H1 (cell line): ENCODE measurements around the gene AMIGO2. TPM values are rescaled to one million over a fixed set of nuclear protein-coding genes. Genes with fewer than 3 reads are reported as not detected.

ENCODE experiments used
- CTCF ChIA-PET: fragments of 300-600 bp; sonication (Branson Sonifier 250); formaldehyde crosslinking; loops from one replicate; lab custom pipeline; 2021; ENCODE audit not compliant: partially characterized antibody; lab: Charles Lee
- POLR2A ChIA-PET: fragments of 300-600 bp; sonication (Branson Sonifier 250); formaldehyde crosslinking; loops from one replicate; lab custom pipeline; 2021; ENCODE audit warnings: inconsistent platforms; ENCODE audit not compliant: partially characterized antibody; lab: Charles Lee
- DNase-seq, 2 experiments: peaks; one replicate each; pipeline versions ENCODE4 v3.0.0 to v3.0.0-alpha.2; 2010 to 2022; ENCODE audit warnings: low spot score in 2 of 2, low read depth in 1 of 2, mixed read lengths in 1 of 2
- FAIRE-seq: peaks from 2 replicates; lab custom pipeline; 2011; peaks lifted over from hg19 to GRCh38; lab: Jason Lieb, UNC
- H2AFZ ChIP-seq: 2 replicates; pipeline ENCODE4 v1.8.1; 2012; ENCODE audit warnings: low read length, inconsistent platforms
- H2AK5ac ChIP-seq: 2 replicates; pipeline ENCODE4 v1.6.1; 2013; ENCODE audit warnings: low read depth, low read length
- H2BK120ac ChIP-seq: replicated peaks from 2 replicates; pipeline ENCODE3; 2013; ENCODE audit warnings: low read depth, low read length, inconsistent platforms
- H2BK12ac ChIP-seq: 2 replicates; pipeline ENCODE4 v1.6.1; 2013; ENCODE audit warnings: low read depth, low read length
- H2BK15ac ChIP-seq: 2 replicates; pipeline ENCODE4 v1.6.1; 2013; ENCODE audit warnings: low read length
- H2BK20ac ChIP-seq: 2 replicates; pipeline ENCODE4 v1.6.1; 2013; ENCODE audit warnings: low read length
- H2BK5ac ChIP-seq: 2 replicates; pipeline ENCODE4 v1.6.1; 2013; ENCODE audit warnings: low read depth, low read length
- H3K14ac ChIP-seq: 2 replicates; pipeline ENCODE4 v1.6.1; 2013; ENCODE audit warnings: inconsistent platforms; ENCODE audit not compliant: insufficient read length
- H3K18ac ChIP-seq: 2 replicates; pipeline ENCODE4 v1.6.1; 2013; ENCODE audit warnings: low read length; ENCODE audit errors: extremely low read depth
- H3K23ac ChIP-seq: 2 replicates; pipeline ENCODE4 v1.6.1; 2013; ENCODE audit warnings: inconsistent platforms; ENCODE audit not compliant: insufficient read length
- H3K23me2 ChIP-seq: 2 replicates; pipeline ENCODE4 v1.6.1; 2013; ENCODE audit warnings: low read depth, low read length
- H3K27ac ChIP-seq: 2 replicates; pipeline ENCODE4 v1.6.1; 2011; ENCODE audit warnings: low read depth, low read length, inconsistent platforms
- H3K27me3 ChIP-seq, 4 experiments: replicated peaks in 1 of 4; 1 replicate in 1 of 4; 2 replicates in 3 of 4; pipeline versions ENCODE4 v1.6.1 to v1.8.1; 2011 to 2013; ENCODE audit warnings: low read length in 3 of 4, mild to moderate bottlenecking in 3 of 4, inconsistent platforms in 2 of 4, mixed read lengths in 2 of 4, moderate library complexity in 1 of 4; ENCODE audit not compliant: control insufficient read depth in 3 of 4, insufficient read depth in 3 of 4; ENCODE audit errors: extremely low read depth in 1 of 4
- H3K36me3 ChIP-seq, 4 experiments: 2 replicates each; pipeline versions ENCODE4 v1.6.1 to v1.8.1; 2011 to 2013; ENCODE audit warnings: mild to moderate bottlenecking in 4 of 4, low read length in 3 of 4, moderate library complexity in 2 of 4, control low read depth in 1 of 4, inconsistent platforms in 1 of 4; ENCODE audit not compliant: insufficient read depth in 4 of 4, control insufficient read depth in 2 of 4
- H3K4ac ChIP-seq: replicated peaks from 2 replicates; pipeline ENCODE3; 2013; ENCODE audit warnings: low read length, low read depth, mixed read lengths, inconsistent platforms; ENCODE audit not compliant: insufficient read length
- H3K4me1 ChIP-seq, 4 experiments: replicated peaks in 1 of 4; 1 replicate in 1 of 4; 2 replicates in 3 of 4; pipeline versions ENCODE4 v1.6.1 to v1.8.1; 2011 to 2013; ENCODE audit warnings: low read length in 3 of 4, inconsistent platforms in 2 of 4, mixed read lengths in 1 of 4; ENCODE audit not compliant: insufficient read depth in 4 of 4, control insufficient read depth in 3 of 4
- H3K4me2 ChIP-seq, 2 experiments: 2 replicates each; pipeline versions ENCODE4 v1.6.1 to v1.8.1; 2011 to 2013; ENCODE audit warnings: low read depth in 2 of 2, low read length in 2 of 2, control low read depth in 1 of 2, inconsistent platforms in 1 of 2, mild to moderate bottlenecking in 1 of 2; ENCODE audit not compliant: insufficient read depth in 1 of 2
- H3K4me3 ChIP-seq, 4 experiments: fragments of 200-600, 300-600 bp in 1 of 4; sonication (generic), shearing (Covaris generic), sonication (Bioruptor Twin) in 1 of 4; 2 replicates each; pipeline versions ENCODE4 v1.5.1 to v1.8.1; 2011 to 2016; ENCODE audit warnings: low read length in 4 of 4, low read depth in 3 of 4, control low read depth in 2 of 4, inconsistent platforms in 2 of 4, mild to moderate bottlenecking in 2 of 4, mixed read lengths in 1 of 4, moderate library complexity in 1 of 4; ENCODE audit not compliant: insufficient read depth in 2 of 4; ENCODE audit errors: extremely low read depth in 1 of 4
- H3K56ac ChIP-seq: replicated peaks from 2 replicates; pipeline ENCODE3; 2013; ENCODE audit warnings: low read depth, mild to moderate bottlenecking, mixed read lengths, low read length, inconsistent platforms; ENCODE audit not compliant: insufficient read length
- H3K79me1 ChIP-seq: 2 replicates; pipeline ENCODE4 v1.6.1; 2013; ENCODE audit warnings: low read depth, low read length, control low read depth
- H3K79me2 ChIP-seq, 2 experiments: 2 replicates each; pipeline versions ENCODE4 v1.6.1 to v1.8.1; 2012 to 2013; ENCODE audit warnings: low read length in 2 of 2, mild to moderate bottlenecking in 2 of 2, inconsistent platforms in 1 of 2; ENCODE audit not compliant: insufficient read depth in 2 of 2, control insufficient read depth in 1 of 2
- H3K9ac ChIP-seq, 4 experiments: replicated peaks in 1 of 4; 1 replicate in 1 of 4; 2 replicates in 3 of 4; pipeline versions ENCODE4 v1.6.1 to v1.8.1; 2011 to 2013; ENCODE audit warnings: low read depth in 3 of 4, low read length in 3 of 4, control low read depth in 2 of 4, mild to moderate bottlenecking in 2 of 4, moderate library complexity in 2 of 4, inconsistent platforms in 1 of 4; ENCODE audit errors: extremely low read depth in 1 of 4
- H3K9me3 ChIP-seq, 2 experiments: 2 replicates each; pipeline versions ENCODE4 v1.6.1 to v1.8.1; 2012 to 2013; ENCODE audit warnings: mild to moderate bottlenecking in 2 of 2, moderate library complexity in 2 of 2, control low read depth in 1 of 2, inconsistent platforms in 1 of 2, low read depth in 1 of 2, low read length in 1 of 2, mixed read lengths in 1 of 2; ENCODE audit not compliant: insufficient read depth in 2 of 2
- H4K20me1 ChIP-seq, 2 experiments: replicated peaks in 1 of 2; 2 replicates each; pipeline versions ENCODE3 to v1.8.1; 2011 to 2013; ENCODE audit warnings: inconsistent platforms in 2 of 2, low read length in 2 of 2, mild to moderate bottlenecking in 1 of 2; ENCODE audit not compliant: insufficient read depth in 2 of 2, control insufficient read depth in 1 of 2
- H4K5ac ChIP-seq: 2 replicates; pipeline ENCODE4 v1.6.1; 2013; ENCODE audit warnings: low read length, low read depth, mixed read lengths, inconsistent platforms; ENCODE audit not compliant: insufficient read length
- H4K8ac ChIP-seq: 2 replicates; pipeline ENCODE4 v1.8.0; 2013; ENCODE audit warnings: mild to moderate bottlenecking, moderate library complexity, low read length, inconsistent platforms; ENCODE audit not compliant: insufficient read depth; ENCODE audit errors: extremely low read depth
- H4K91ac ChIP-seq: replicated peaks from 2 replicates; pipeline ENCODE3; 2013; ENCODE audit warnings: low read length, mixed read lengths, inconsistent platforms; ENCODE audit not compliant: insufficient read length
- CBX8 ChIP-seq: fragments of 300-800, 300-1000 bp; sonication (generic); IDR thresholded peaks from 2 replicates; pipeline ENCODE4 v1.7.1; 2016; ENCODE audit warnings: low read depth, low read length, borderline replicate concordance
- CEBPB ChIP-seq: IDR thresholded peaks from 2 replicates; pipeline ENCODE4 v1.6.1; 2012; ENCODE audit warnings: low read depth, low read length
- CTBP2 ChIP-seq: IDR thresholded peaks from 2 replicates; pipeline ENCODE4 v1.7.0; 2011; ENCODE audit warnings: borderline replicate concordance, mild to moderate bottlenecking, moderate library complexity, mixed read lengths, low read length; ENCODE audit not compliant: insufficient read depth, insufficient read length
- GTF2F1 ChIP-seq: IDR thresholded peaks from 2 replicates; pipeline ENCODE4 v1.6.1; 2012; ENCODE audit warnings: low read depth, low read length, improper control_type of control experiment, borderline replicate concordance
- HDAC6 ChIP-seq: IDR thresholded peaks from one replicate; pipeline ENCODE4 v1.7.1; 2012; ENCODE audit warnings: low read depth, mild to moderate bottlenecking, inconsistent platforms, low read length, moderate library complexity
- SUZ12 ChIP-seq: fragments of 200-600 bp; sonication (generic); IDR thresholded peaks from 2 replicates; pipeline ENCODE4 v1.6.1; 2012; ENCODE audit warnings: mild to moderate bottlenecking, inconsistent platforms, low read length, moderate library complexity, mixed read lengths
- WGBS, 2 experiments: shearing (Covaris generic) in 1 of 2; methylation state at CpG; one replicate each; pipeline versions ENCODE4 v1.1.6 to v1.1.7; 2013 to 2015; ENCODE audit warnings: low lambda C conversion rate in 2 of 2, mixed read lengths in 2 of 2, inconsistent platforms in 1 of 2, low coverage in 1 of 2, missing lambda C conversion rate in 1 of 2; ENCODE audit not compliant: insufficient replicate concordance in 2 of 2, insufficient coverage in 1 of 2, insufficient read length in 1 of 2; ENCODE audit errors: extremely low coverage in 1 of 2, missing lambda C conversion rate in 1 of 2; 5-methylcytosine and 5-hydroxymethylcytosine counted together
- polyA plus RNA-seq, 7 experiments: library from polyadenylated mRNA; depleted of rRNA in 3 of 7; stranded (reverse) in 5 of 7; unstranded in 2 of 7; fragments of >200 nt in 5 of 7; fragments of 200-250 nt in 2 of 7; gene quantifications; 1 replicate in 5 of 7; 2 replicates in 1 of 7; 4 replicates in 1 of 7; pipeline versions ENCODE4 v1.2.1 to v1.2.3, GENCODE V29; 2011 to 2013; ENCODE audit warnings: missing spikeins in 2 of 7, mixed read lengths in 2 of 7
- total RNA-seq: library from RNA; stranded (reverse); fragmentation: NEBNext Ultra II Directional; extraction: Animal tissue kit (Norgen Biotek cat#: 25700); gene quantifications from 2 replicates; pipeline ENCODE4 v1.2.1, GENCODE V29; 2021

AMIGO2 gene
- total and polyA plus RNA-seq, 2 of the 8 experiments (the other 6 are each of a cell fraction or from before 2014, with no cell fraction given), result 1.7 to 3.3 TPM

GRCh38 chr12:47107446-47107845 is 27.7 kb upstream of the AMIGO2 start:
- Histone ChIP-seq H2AK5ac (no peak overlapping the region), H3K36me3 (no peaks in the 10 kb centered on the region), H3K4ac (no peak overlapping the region), H3K4me1 (no peaks in the 10 kb centered on the region), H2BK15ac (no peak overlapping the region), H2BK20ac (no peak overlapping the region), H2BK5ac (no peak overlapping the region), H3K56ac (no peak overlapping the region), H4K20me1 (no peaks in the 10 kb centered on the region), H3K14ac (no peak overlapping the region), H3K4me2 (no peak overlapping the region), H2BK120ac (no peak overlapping the region), H3K27me3 (no peaks in the 10 kb centered on the region), H2AFZ (no peak overlapping the region), H4K8ac (no peak overlapping the region), H3K9ac (no peak overlapping the region), H3K79me2 (no peaks in the 10 kb centered on the region), H4K91ac (no peak overlapping the region), H4K5ac (no peak overlapping the region), H3K9me3 (no peaks in the 10 kb centered on the region), H3K23ac (no peak overlapping the region), H3K4me3 (no peak overlapping the region), H3K79me1 (no peaks in the 10 kb centered on the region), H2BK12ac (no peak overlapping the region), H3K23me2 (no peaks in the 10 kb centered on the region), H3K27ac (no peak overlapping the region), H3K18ac (no peak overlapping the region)
- FAIRE-seq (no peak), DNase-seq (no peak)
- ChIA-PET CTCF (interaction anchor here (0.8 kb wide), 1 partner anchor 200 kb away, joined by 3 read pairs; no protein-coding TSS in a partner anchor), POLR2A (no interaction called here)
- 94% methylated on average over 3 of the region's 3 CpGs; no CpG with 5 or more reads in 1 of the 2 experiments for WGBS, 2 experiments
- TF ChIP-seq CBX8 (no peak), CTBP2 (no peak), HDAC6 (no peak), CEBPB (no peak), SUZ12 (no peak), GTF2F1 (no peak)
